Measurements from ENCODE around the gene BPGM.

Gene BPGM

GRCh38 chr7:134720091-134720935 is 73.7 kb downstream of the BPGM start:
- DNase-seq (ENCODE audit: low read depth): no peak

DNA sequence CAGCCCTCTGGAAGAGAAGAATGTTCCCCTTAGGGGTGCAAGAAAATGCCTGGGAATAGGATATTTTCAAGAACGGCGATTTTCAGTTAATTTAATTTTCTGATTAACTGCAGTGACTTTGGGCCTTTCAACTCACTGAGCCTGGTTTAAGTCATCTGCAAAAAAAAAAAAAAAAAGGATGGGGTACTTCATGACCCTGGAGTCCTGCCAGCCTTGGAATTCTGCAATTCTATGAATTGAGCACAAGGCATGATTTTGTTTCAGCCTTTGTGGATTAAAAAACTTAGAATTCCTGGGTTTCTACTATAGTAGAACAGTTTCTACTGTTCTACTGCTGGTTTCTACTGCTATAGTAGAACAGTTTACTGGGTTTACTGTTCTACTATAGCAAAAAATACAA is 74.5 kb downstream of the BPGM start:
- DNase-seq (ENCODE audit: low read depth): no peak

- DNase-seq (ENCODE audit: low read depth): no peak
Observed at GRCh38 chr7:134722786-134723322, 76.2 kb downstream of the BPGM start.

DNA sequence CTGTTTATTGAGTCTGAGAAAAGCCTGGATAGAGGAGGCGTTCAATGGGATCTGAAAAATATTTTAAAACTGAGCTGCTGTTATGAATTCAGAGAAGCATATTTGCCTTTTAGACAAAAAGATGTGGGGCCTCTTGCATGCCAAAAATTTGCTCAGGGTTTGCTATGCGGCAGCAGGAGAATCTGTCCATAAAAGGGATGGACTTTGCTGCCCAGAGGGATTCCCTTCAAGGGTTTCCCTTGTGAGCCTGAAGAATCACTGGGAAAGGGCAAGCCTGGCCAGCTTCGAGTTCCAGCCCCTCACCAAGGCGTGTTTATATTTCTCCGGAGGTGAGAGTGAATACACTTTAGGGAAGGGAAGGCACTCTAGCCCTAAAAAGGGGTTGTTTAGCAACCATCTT is 77.2 kb downstream of the BPGM start:
- no peak for DNase-seq (ENCODE audit: low read depth)

GRCh38 chr7:134724606-134725005 is 78.0 kb downstream of the BPGM start:
- no peak for DNase-seq (ENCODE audit: low read depth)

- DNase-seq (ENCODE audit: low read depth): no peak
Observed at GRCh38 chr7:134726581-134726980, 79.9 kb downstream of the BPGM start.

- no peak for DNase-seq (ENCODE audit: low read depth)
Observed at GRCh38 chr7:134727711-134728110, 81.1 kb downstream of the BPGM start.
